Measurements from ENCODE around the gene CNBD2.

DNA sequence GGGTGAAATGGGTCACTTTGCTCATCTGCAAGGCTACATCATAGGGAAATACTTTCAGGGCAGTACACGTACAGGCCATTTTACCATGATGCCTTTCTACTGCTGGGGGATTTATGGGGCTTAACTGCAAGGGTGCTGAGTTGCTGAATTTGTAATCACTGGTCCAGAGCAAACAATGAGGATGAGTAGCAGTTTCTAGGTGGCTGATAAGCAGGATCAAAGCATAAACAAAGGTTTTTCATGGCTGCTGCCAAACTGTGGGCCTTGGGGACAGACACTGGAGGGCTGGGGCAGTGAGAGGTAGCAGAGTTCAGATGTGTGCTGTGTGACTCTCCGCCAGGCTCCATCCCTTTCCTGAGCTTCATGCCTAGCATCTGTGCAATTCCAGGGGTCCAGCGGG is 68.3 kb downstream of the CNBD2 start:
- TF ChIP-seq EZH2 (IDR thresholded peaks at IDR 0.05; ENCODE audit: insufficient read depth, poor library complexity, severe bottlenecking): no peak
- no peak for TF ChIP-seq EZH2phosphoT487 (IDR thresholded peaks at IDR 0.05; ENCODE audit: insufficient read depth, low read depth)

Data from GM23248 (cell line).